GM18517 (cell line): ENCODE data around the gene WWC1.
"Not testable (repeated sequence)": the region's sequence is repeated elsewhere in the genome, so short reads cannot be mapped to it uniquely, and the experiment has no call there.

ENCODE experiments used
- ATAC-seq: cut with Tn5 transposase; IDR thresholded peaks from one replicate; pipeline ENCODE4 v1.9.1; 2021; ENCODE audit warnings: mild to moderate bottlenecking, moderate library complexity; ENCODE audit not compliant: unreplicated experiment

The WWC1 gene

GRCh38 chr5:168432903-168433302 is 141.5 kb downstream of the WWC1 start:
- ATAC-seq = no peak

GRCh38 chr5:168434001-168434400 is 142.6 kb downstream of the WWC1 start:
- no peak for ATAC-seq

- ATAC-seq = no peak
Observed at GRCh38 chr5:168434746-168435321, 143.4 kb downstream of the WWC1 start.

- not testable (repeated sequence) for ATAC-seq
Observed at GRCh38 chr5:168435340-168435739, 143.9 kb downstream of the WWC1 start.

GRCh38 chr5:168438349-168438748 is 146.9 kb downstream of the WWC1 start:
- no peak for ATAC-seq

DNA sequence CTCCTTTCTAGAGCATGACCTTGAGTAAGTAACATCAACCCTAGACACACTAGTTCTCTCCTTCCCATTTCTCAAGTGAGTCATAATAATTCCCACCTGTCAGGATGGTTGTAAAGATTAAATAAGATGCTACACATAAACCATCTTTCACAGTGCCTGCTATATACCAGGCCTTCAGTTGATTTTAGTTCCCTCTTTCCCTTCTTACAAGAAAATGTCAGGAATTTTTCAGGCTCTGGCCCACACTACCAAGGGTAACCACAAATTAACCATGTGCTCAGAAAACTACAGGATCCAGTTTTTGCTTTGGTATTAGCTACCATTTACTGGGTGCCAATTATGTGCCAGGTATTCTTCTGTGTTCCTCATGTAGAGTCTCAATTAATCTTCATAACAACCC is 152.1 kb downstream of the WWC1 start:
- ATAC-seq = no peak

GRCh38 chr5:168443950-168444700 is 152.7 kb downstream of the WWC1 start:
- ATAC-seq = no peak

- ATAC-seq = no peak
Observed at GRCh38 chr5:168446983-168447619, 155.7 kb downstream of the WWC1 start.

DNA sequence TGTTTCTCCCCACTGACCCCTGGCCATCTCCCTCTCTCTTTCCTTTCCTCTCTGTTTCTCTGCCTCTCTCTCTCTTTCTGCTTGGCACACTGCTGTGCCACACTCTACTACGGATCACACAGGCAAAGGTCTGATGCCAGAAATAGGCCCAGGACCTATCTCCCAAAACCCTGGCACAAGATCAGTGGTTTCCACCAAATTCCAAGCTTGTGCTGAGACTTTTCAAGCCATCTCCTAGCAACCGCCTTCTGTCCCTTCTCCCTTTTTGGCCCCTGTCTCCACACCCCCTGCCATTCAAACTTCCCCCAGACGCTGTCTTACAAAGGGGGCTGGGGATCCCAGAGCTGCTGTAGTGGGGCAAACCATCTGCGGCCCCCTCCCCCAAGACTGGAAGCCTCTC is 156.4 kb downstream of the WWC1 start:
- ATAC-seq = no peak

GRCh38 chr5:168449166-168449565 is 157.7 kb downstream of the WWC1 start:
- no peak for ATAC-seq

GRCh38 chr5:168451565-168451964 is 160.1 kb downstream of the WWC1 start:
- ATAC-seq = no peak

DNA sequence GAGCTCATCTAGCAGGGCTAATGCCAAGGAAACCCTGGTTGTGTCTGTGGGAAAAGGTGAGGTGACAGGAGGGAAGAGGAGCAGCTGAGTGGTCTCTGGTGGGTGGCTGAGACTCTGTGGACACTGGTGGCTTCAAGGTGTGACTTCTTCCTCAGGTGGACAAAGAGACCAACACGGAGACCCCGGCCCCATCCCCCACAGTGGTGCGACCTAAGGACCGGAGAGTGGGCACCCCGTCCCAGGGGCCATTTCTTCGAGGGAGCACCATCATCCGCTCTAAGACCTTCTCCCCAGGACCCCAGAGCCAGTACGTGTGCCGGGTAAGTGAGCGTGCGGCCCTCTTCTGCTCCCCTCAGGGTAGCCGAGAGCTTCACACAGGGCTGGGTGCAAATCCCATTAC is 163.8 kb downstream of the WWC1 start:
- no peak for ATAC-seq

GRCh38 chr5:168457542-168457941 is 166.1 kb downstream of the WWC1 start:
- no peak for ATAC-seq

DNA sequence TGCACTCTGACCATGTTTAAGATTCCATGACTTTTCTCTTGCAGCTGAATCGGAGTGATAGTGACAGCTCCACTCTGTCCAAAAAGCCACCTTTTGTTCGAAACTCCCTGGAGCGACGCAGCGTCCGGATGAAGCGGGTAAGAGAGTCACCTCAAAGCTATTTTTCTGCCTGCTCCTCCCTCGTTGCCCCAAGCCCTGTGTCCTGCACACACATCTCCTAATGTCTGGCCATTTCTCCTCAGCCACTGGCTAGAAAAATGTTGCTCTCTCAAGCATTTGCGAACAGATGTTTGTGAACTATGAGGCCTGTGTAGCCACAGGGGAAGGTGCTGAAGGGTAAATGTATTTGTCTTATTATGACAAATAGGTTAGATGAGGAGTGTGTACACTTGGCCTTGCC is 169.2 kb downstream of the WWC1 start:
- ATAC-seq = no peak

GRCh38 chr5:168463081-168463480 is 171.6 kb downstream of the WWC1 start:
- no peak for ATAC-seq

GRCh38 chr5:168464214-168464613 is 172.8 kb downstream of the WWC1 start:
- ATAC-seq = no peak

GRCh38 chr5:168464641-168465040 is 173.2 kb downstream of the WWC1 start:
- ATAC-seq = no peak

- ATAC-seq = no peak
Observed at GRCh38 chr5:168467755-168468330, 176.4 kb downstream of the WWC1 start.

DNA sequence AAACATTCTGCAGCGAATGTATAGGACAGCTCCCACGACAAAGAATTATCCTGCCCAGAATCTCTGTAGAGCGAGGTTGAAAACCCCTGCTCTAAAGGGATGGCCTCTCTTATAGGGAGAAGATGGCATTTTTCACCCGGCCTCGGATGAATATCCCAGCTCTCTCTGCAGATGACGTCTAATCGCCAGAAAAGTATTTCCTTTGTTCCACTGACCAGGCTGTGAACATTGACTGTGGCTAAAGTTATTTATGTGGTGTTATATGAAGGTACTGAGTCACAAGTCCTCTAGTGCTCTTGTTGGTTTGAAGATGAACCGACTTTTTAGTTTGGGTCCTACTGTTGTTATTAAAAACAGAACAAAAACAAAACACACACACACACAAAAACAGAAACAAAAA is 177.4 kb downstream of the WWC1 start:
- no peak for ATAC-seq

DNA sequence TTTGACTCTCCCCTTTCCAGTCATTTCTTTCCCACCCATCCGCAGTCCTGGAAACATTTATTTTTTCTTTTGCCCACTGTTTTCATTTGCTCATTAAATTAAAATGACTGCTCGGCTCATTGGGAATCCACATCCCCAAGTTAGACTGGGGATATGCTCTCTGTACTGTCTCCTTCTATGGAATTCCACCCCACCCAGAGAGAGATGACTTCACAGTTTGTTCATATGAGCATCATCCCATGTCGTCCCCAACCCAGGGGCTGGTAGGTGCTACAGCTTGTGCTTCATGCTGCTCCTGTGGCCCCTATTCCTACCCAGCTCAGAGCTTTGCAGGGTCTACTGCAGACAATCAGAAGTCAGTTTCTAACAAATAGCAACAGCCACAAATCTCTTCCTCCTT is 178.4 kb downstream of the WWC1 start:
- no peak for ATAC-seq

GRCh38 chr5:168471785-168472184 is 180.3 kb downstream of the WWC1 start:
- ATAC-seq = no peak

DNA sequence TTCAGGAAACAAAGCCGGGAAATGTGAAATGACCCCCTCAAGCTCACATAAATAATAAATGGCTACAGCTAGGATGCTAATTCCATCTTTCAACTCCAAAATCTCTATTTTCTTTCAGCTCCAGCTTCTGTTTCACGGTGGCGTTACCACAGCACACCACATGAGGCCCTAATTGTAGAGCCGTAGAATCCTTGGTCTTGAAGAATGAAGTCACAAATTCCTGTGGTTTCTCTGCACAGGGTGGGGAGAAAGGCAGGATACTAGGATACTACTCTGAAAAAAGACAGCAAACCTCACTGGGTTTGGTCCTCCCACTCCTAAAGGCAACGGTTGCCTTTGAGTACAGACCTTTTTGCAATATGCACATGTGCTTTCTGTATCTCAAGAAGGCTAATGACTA is 180.9 kb downstream of the WWC1 start:
- ATAC-seq = no peak
